Sciatic nerve (tissue), 2 donors: ENCODE measurements around the gene MYO18B. TPM values are rescaled to one million over a fixed set of nuclear protein-coding genes. Genes with fewer than 3 reads are reported as not detected.

Experiments
- ATAC-seq: fragments of 200-7000 bp; cut with Tn5 transposase; one replicate; pipeline ENCODE4 v1.9.1; 2020; ENCODE audit warnings: mild to moderate bottlenecking, moderate library complexity
- DNase-seq: peaks from one replicate; pipeline ENCODE4 v3.0.0-alpha.2; 2020; ENCODE audit warnings: low spot score
- intact Hi-C: fragments of 100-400 bp; cut with DNase I; formaldehyde crosslinking; loops from one replicate; pipeline ENCODE4 v1.14.2; 2022
- total RNA-seq: library from RNA; stranded (reverse); fragmentation: NEBNext Ultra II Directional; extraction: Animal tissue kit (Norgen Biotek cat#: 25700); gene quantifications from one replicate; pipeline ENCODE4 v1.2.1, GENCODE V29; 2021
- donor health status: DM: no; HTN: no; CAD: no.
- donor health status: DM: no; HTN: no; CAD: no.

Gene MYO18B
- total RNA-seq, 1 donor from 2014 or later: not detected

DNA sequence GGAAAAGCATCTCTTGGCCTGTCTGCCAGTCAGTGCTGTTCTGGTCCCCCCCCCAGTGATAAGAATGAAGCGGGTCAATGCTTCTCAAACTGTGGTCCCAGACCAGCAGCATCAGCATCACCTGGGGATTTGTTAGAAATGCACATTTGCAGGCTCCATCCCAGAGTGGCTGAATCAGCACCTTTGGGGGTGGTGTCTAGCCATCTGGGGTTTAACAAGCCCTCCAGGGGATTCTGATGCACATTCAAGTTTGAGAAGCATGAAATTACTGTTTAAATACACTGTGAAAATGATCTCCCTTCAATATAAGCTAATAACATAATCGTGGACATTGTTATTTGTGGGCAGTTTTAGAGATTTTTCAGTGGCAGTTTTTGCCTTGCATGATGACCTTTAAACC, 133.5 kb downstream of the MYO18B start:
- DNase-seq: no peak
- no peak for ATAC-seq
- intact Hi-C loops: no loop called here

DNA sequence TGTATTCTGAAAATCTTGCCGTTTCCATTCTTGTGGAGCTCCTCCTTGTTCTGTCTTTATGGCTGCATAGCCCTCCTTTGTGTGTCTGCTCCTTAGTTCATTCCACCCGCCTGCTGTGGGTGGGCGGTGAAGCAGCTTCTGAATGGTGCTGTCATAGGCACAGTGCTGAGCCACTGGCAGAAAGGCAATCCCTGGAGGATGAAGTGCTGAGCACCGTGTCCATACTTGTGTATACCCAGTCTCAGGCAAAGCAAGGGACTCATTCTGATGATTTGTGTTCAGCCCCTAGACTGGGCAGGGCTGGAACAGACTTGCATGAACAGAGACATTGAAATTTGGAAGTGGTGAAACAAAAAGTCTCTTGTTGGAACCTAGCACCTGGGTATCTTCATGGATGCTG, 134.9 kb downstream of the MYO18B start:
- intact Hi-C loops: no loop called here
- DNase-seq (no peak), ATAC-seq (no peak)

DNA sequence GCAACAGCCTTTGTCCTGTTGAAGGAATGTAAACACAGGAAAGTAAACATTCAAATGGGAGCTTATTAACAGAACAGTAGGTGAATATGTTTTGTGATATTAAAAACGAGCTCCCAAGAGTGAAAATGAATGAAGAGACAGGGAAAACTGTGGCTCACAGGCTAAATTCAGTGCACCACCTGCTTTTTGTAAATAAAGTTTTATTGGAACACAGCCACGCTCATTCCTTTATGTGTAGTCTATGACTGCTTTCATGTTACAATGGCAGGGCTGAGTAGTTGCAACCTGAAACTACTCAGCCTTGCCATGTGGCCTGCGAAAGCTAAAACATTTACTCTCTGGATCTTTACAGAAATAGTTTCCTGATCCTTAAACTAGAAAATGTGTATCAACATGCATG, 136.9 kb downstream of the MYO18B start:
- DNase-seq (no peak), ATAC-seq (no peak)
- intact Hi-C loops: no loop called here

DNA sequence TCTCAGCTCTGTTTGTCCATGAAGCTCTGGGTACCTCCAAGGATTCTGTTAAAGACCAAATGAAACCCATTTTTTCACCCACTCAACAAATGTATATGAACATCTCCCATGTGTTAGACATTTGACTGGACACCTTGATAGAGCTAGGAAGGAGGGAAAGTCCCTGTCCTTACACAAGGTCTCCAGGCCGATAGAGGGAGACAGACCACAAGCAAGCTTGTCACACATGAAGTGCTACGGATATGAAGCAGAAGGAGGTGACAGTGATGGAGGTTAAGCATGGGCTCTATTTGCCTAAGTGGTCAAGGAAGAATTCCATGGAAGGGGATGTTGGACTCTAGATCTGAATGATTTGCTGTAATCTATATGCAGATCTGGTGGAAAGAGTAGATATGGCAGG, 138.5 kb downstream of the MYO18B start:
- ATAC-seq: no peak
- DNase-seq: no peak
- intact Hi-C loops: no loop called here

DNA sequence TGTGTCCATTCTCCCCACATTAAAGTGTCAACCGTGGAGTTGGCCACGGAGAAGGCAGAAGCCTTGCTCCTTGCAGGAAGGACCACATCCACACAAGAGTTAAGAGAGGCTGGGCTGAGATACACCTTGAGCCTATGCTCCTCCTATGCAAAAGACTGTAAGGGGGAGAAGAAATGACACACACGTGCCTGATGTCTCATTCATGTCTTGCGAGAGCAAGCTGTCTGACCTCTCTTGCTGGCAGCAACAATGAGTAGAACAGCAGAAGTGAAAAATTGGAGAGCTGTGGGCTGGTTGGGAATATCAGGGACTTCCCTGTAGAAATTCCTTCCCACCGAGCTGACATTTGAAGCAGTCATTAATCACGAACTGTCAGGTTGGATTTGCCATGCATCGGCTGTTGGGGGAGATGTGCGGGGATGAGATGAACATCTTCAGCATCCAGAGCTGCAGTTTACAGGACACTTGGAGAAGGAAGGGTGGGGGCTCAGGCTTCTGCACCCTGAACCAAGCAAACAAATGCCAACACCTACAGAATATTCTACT, 139.3 kb downstream of the MYO18B start:
- ATAC-seq: no peak
- intact Hi-C loops: no loop called here
- no peak for DNase-seq

DNA sequence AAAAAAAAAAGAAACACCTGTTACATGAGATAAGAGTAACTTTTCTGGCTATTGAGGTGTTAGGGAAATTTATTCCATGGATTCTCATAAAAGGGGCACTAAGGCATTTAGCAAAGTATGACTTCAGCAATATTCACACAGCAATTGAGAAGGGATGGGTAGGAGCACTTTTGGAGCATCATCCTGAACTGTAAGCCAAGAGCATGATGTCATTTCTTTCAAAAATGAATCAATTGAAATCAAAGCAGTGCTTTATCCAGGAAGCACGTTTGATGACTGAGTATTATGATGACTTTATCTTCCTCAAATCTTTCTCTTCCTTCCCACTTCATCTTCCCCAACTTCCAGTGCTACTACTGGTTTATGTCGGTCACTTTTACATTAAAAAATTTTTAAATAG, 140.4 kb downstream of the MYO18B start:
- intact Hi-C loops: no loop called here

DNA sequence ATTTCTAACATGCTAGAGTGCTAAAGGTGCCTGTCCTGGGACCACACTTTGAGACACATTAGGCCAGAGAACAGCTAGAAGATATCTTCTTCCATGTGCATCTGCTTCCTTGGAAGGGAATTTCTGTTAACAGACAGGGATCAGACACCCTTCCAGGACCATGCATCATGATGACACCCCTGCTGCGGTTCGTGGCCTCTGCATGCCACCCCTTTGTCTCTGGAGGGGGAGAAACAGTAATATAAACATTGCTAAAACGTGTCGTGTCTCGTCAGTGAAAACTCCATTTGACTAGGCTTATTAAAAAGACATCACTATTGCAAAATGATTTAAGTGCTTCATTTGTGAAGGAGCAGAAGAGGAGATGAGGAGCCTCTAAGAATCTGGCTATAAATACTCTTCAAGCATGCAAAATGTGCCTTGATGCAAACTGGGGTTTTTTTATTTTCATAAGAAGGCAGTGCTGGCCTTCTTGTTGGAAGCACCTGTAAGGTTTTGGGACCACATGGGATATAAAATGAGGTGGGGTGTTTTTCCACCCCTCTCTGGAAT, 141.6 kb downstream of the MYO18B start:
- ATAC-seq (no peak), DNase-seq (no peak)
- intact Hi-C loops: no loop called here

More for the DNA sequence above, 140.4 kb downstream of the MYO18B start:
- no peak for DNase-seq
- no peak for ATAC-seq

DNA sequence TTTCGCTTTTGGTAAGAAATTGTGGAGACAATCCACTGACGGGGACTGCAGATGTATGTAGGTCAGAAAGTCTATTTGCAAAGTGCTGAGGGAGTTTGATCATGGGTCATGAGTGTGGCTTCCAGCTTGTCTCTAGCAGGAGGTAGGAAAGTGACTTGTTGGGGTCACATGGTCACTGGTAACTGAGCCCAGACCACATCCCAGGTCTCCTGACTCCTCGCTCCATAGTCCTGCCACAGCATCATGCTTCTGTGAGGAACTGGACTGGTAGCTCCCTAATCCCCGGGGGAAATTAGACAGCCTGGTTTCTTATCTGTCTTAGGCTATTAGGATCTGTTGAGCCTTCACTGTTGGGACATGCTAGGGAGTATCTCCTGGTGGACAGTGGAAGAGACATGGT, 142.1 kb downstream of the MYO18B start:
- ATAC-seq (no peak), DNase-seq (no peak)
- intact Hi-C loops: no loop called here

DNA sequence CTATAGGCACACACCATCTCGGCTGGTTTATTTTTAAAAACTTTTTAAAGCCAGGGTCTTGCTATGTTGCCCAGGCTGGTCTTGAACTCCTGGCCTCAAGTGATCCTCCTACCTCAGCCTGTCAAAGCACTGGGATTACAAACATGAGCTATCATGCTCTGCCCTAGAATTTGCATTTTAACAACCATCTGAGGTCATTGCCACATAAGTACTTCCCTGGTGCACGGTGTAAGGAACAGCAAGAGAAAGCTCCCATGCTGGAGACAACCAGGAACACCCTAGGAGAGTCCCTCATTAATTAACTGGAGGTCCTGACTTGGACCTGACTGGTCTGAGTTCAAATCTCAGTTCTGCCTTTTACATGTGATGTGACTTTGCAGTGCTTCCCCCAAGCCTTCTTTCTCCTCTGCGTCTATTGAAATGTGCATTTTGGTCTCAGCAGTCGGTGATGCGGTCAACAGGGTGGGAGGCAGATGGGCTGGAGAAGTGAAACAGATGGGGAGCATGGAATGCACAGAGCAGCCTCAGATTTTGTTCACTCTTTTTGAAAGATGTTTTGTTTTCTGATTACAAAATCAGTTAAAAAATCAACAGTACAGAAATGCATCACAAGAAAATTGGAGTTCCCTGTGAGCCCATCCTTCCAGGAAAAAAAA, 146.5 kb downstream of the MYO18B start:
- no peak for ATAC-seq
- intact Hi-C loops: no loop called here
- DNase-seq: no peak

DNA sequence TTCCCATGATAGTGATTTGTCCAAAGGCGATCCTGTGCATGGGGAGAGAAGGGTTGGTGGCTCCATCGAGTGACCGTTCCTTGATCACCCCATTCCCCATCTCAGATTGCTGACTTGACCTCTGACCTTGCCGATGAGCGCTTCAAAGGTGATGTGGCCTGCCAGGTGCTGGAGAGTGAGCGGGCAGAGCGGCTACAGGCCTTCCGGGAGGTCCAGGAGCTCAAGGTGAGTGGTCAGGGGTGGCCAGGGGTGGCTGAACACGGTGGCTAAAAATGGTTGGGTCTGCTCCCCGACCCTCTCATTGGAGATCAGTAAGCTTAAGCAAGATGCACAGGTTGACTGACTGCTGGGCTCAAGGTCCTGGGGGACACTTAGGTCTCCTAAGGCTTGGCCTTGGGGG, 148.7 kb downstream of the MYO18B start:
- intact Hi-C loops: no loop called here
- DNase-seq: no peak
- no peak for ATAC-seq

DNA sequence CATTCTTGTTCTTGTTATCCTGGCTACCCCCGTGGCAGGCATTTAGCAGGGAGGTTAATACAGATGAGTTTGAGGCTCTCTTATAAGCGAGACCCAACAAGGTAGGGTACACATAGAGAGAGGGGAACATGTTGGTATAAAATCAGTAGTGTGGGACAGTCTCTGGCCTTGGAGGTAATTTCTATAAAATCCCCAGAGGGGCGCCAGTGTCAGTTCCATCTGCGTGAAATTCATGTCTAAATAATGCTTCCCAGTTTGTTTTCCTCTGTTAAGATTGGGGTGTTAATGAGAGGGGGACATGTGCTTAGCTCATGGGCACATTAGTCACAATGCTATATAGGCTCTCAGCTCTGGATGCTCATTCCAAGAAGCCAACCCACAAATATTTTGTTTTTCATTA, 150.7 kb downstream of the MYO18B start:
- no peak for DNase-seq
- no peak for ATAC-seq
- intact Hi-C loops: no loop called here

DNA sequence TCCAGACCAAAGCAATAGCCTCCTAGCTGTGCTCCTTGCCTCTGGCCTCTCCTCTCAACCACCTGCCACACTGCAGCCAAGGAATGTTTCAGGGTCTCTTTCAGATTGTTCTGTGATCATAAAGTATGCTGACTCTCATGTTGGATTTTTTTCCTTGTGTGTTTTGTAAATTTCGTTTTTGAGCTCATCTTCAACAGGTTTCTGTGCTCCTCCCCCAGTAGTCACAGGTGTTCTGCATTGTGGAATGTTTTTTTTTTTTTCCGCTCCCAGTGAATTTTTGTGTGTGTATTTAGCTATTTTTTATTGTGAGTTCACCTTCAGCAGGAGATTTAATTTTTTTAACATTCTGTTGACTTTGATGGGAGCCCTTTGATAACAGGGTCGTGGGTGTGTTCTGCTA, 153.7 kb downstream of the MYO18B start:
- intact Hi-C loops: no loop called here
- no peak for ATAC-seq
- no peak for DNase-seq

DNA sequence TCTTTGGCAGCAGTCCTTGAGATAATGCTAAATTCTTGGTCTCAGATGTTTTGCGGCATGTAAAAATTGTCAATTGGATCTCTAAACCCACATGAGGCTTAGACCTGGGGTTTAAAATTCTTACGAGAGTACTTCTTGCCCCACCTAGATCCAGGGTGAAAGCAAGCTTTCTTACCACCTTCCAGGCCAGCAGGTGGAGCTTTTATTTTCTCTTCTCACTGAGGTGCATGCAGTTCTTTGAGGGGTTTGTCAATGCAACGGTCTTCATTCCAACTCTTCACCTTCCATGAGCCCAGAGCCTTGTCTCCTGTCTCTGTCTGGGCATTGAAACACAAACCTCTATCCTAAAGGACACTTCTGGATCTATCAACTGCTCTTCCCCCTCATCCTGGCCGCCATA, 154.1 kb downstream of the MYO18B start:
- intact Hi-C loops: no loop called here
- ATAC-seq: no peak
- no peak for DNase-seq

DNA sequence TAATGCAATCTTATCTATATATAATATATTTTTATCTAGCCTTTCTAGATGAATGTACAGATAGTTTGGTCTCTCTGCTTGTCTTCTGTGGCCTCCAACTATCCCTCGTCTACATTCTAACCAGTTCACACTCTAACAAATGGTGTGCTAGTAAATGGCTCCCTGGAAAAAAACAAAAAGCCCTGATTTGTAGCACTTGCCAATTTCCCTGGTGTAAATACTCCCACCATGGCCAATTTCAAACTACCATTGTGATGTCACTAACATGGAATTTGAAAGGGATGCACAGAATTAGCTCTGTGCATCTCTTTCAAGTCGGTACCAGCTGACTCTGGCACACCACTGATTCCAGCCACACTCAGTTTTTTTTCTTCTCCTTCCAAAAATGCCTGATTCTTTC, 154.6 kb downstream of the MYO18B start:
- intact Hi-C loops: no loop called here
- DNase-seq (no peak), ATAC-seq (no peak)

DNA sequence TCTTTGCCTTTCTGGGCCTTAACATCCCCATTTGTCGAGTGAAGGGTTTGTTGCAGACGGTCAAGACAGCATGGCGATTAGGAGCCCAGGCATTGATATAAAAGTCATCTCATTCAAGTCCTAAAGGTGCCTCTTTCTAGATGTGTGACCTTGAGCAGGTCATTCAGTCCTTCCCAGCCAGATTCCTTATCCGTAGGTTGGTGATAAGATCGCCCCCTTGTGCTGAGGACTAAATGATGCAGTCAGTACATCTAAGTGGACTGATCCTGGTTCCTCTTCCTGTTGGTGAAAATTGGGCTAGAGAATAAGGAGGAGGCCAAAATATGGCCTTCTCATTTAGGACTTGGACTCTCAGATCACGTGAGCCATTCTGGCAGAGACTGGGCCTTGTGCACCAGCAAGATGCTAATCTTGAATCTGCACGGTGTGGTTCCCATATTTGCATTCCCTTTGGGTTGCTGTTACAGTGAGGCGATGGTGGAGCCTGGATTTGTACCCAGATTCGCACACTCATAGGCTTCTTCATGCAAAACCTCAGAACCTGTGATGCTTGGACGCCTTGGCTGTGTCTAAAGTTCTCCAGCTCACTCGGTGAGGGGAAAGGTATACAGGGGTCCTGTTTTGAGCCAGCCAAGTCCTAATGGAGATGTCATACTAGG, 156.8 kb downstream of the MYO18B start:
- no peak for ATAC-seq
- intact Hi-C loops: no loop called here
- DNase-seq: no peak

DNA sequence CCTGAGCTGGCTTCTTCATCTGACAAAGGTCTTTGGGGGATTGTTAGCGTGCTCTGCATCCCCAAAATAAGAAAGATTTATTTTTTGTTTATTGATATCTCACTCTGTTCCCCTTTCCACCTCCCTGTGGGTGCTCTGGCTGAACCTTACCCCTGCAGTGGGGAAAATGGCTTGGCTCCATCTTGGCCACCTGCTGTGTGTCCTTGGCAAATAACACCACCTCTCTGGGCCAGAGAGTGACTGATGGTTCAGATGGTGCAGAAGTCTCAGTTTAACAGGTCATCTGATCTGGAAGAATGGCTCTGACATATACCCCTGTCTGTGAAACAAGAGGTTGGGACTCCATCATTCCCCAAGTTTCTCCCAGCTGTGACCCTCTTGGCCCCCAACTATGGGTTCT, 157.6 kb downstream of the MYO18B start:
- ATAC-seq (no peak), DNase-seq (no peak)
- intact Hi-C loops: no loop called here

DNA sequence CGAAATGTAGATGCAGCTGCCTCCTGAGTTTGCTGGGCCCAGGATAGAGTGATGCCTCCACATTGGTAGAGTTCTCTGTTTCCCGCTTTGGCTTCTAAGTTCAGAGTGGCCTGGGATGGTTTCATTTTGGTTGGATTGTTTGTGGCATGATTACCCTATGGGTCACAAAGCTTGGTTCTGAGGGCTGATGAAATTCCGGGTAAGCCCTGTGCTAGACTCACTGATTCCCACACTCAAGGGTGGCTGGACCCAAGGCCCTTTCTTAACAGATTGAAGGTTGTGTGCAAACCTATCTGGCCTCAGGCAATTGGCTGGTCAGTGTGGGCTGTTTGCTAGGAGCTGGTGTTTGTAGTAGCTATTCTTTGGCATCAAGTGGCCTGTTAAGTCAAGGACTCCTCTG, 158.4 kb downstream of the MYO18B start:
- intact Hi-C loops: no loop called here
- ATAC-seq: no peak
- no peak for DNase-seq

DNA sequence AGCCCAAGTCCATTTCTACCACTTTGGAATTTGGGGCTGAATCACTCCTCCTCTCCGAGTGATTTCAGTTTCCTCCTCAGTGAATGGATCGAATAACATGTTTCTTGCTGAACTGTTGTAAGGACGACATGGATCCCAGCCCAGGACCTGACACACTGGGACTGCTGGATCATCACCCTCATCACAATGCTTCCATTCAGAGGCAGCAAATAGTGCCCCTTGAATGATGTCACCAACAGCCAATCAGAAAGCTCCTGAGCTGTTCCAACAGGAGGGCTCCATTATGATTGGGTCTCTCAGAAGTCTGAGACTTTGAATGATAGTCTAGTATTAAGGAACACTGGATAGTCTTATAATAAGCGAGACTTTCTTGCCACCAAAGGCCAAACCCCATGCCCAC, 158.9 kb downstream of the MYO18B start:
- DNase-seq (no peak), ATAC-seq (peak; percentile 81)
- intact Hi-C loops: no loop called here

DNA sequence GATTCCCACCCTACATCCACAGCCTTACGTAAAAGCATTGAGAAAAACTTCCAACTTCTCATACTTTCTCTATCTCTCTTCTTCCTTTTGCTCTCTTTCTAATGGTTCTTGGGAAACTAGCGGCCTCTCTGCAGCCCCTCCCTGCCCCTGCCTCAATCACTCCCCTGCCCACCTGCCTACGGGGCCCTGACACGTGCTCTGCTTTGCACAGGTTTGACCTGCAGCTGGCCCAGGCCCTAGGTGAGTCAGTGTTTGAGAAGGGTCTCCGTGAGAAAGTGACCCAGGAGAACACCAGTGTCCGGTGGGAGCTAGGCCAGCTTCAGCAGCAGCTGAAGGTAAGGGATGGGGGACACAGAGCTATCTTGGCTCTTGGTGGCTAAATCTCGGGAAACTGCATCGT, 160.4 kb downstream of the MYO18B start:
- DNase-seq: no peak
- ATAC-seq: no peak
- intact Hi-C loops: no loop called here

DNA sequence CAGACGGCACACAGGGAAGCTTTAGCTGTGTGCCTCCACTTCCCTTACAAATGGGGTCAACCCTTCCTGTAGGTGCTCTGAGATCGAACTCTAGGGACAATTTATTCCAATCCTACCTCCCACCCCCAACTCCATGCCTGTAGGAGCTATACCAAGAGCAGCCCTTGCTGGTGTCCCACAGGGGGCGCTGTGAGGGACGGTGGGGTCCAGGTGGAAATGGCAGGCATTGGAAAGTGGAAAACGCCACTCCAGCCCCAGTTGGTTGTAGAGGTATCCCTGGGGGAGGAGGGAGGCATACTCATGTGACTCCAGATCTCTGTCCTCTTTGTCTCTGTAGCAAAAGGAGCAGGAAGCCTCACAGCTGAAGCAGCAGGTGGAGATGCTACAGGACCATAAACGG, 161.3 kb downstream of the MYO18B start:
- intact Hi-C loops: no loop called here
- DNase-seq (no peak), ATAC-seq (no peak)

DNA sequence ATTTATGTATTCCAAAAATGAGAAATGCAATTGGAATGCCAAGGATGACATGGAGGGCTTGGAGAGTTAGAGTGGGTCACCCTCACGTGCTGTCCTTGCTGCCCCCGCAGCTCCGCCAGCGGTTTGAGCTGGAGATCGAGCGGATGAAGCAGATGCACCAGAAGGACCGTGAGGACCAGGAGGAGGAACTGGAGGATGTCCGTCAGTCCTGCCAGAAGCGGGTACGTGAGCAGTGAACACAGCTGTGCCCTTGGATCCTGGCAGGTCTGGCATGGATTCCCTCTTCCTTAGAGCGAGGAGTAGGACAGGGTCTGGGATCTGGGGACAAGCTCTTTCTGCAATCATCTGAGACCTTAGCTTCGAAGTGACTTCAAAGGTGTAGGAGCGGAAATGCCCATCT, 166.2 kb downstream of the MYO18B start:
- DNase-seq (no peak), ATAC-seq (no peak)
- intact Hi-C loops: no loop called here
